Common myeloid progenitor, CD34-positive (primary cell): ENCODE data around the gene CCDC159.
"Not testable (repeated sequence)": the region's sequence is repeated elsewhere in the genome, so short reads cannot be mapped to it uniquely, and the experiment has no call there.

Source experiments
- CTCF ChIA-PET: fragments of 350-600 bp; sonication (Branson Sonifier 250); formaldehyde crosslinking; loops from one replicate; lab custom pipeline; 2021; ENCODE audit warnings: antibody characterized with exemption; lab: Charles Lee
- POLR2A ChIA-PET: fragments of 350-600 bp; sonication (Branson Sonifier 250); formaldehyde crosslinking; loops from one replicate; lab custom pipeline; 2021; ENCODE audit warnings: antibody characterized with exemption; lab: Charles Lee
- DNase-seq, 3 donors: peaks; one replicate each; pipeline versions ENCODE4 v3.0.0 to v3.0.0-alpha.2; 2013
- H3K27ac ChIP-seq, 2 experiments: 1 replicate in 1 of 2; 2 replicates in 1 of 2; pipeline ENCODE4 v1.7.0; 2013; ENCODE audit warnings: inconsistent platforms in 2 of 2, low read length in 2 of 2, mild to moderate bottlenecking in 2 of 2, low read depth in 1 of 2, moderate library complexity in 1 of 2; ENCODE audit not compliant: severe bottlenecking in 2 of 2, insufficient read depth in 1 of 2, poor library complexity in 1 of 2
- H3K27me3 ChIP-seq, 5 experiments: replicated peaks in 2 of 5; 1 replicate in 3 of 5; 2 replicates in 2 of 5; pipeline versions ENCODE4 v1.6.1 to v1.7.0; 2013; ENCODE audit warnings: low read length in 4 of 5, mild to moderate bottlenecking in 2 of 5, moderate library complexity in 2 of 5, inconsistent platforms in 1 of 5; ENCODE audit not compliant: insufficient read depth in 5 of 5, control insufficient read depth in 4 of 5
- H3K36me3 ChIP-seq, 4 experiments: 1 replicate in 2 of 4; 2 replicates in 2 of 4; pipeline versions ENCODE4 v1.6.1 to v1.7.0; 2013; ENCODE audit warnings: low read length in 3 of 4, control low read depth in 1 of 4, mild to moderate bottlenecking in 1 of 4; ENCODE audit not compliant: control insufficient read depth in 4 of 4, insufficient read depth in 4 of 4
- H3K4me1 ChIP-seq, 4 experiments: 1 replicate in 3 of 4; 2 replicates in 1 of 4; pipeline versions ENCODE4 v1.6.1 to v1.7.1; 2013; ENCODE audit warnings: low read length in 3 of 4, mild to moderate bottlenecking in 3 of 4, control low read depth in 1 of 4, inconsistent platforms in 1 of 4, moderate library complexity in 1 of 4; ENCODE audit not compliant: control insufficient read depth in 4 of 4, insufficient read depth in 4 of 4; ENCODE audit errors: control extremely low read depth in 1 of 4
- H3K4me3 ChIP-seq, 7 experiments: 1 replicate in 4 of 7; 2 replicates in 3 of 7; pipeline versions ENCODE4 v1.5.1 to v1.7.0; 2013; ENCODE audit warnings: mild to moderate bottlenecking in 7 of 7, low read length in 6 of 7, moderate library complexity in 6 of 7, inconsistent platforms in 2 of 7, low read depth in 2 of 7, control low read depth in 1 of 7; ENCODE audit not compliant: insufficient read depth in 4 of 7, control insufficient read depth in 1 of 7; ENCODE audit errors: extremely low read depth in 1 of 7
- H3K9me3 ChIP-seq, 5 experiments: 1 replicate in 4 of 5; 2 replicates in 1 of 5; pipeline versions ENCODE4 v1.6.1 to v1.7.1; 2013; ENCODE audit warnings: low read length in 4 of 5, mild to moderate bottlenecking in 2 of 5, inconsistent platforms in 1 of 5, low read depth in 1 of 5, moderate library complexity in 1 of 5; ENCODE audit not compliant: control insufficient read depth in 4 of 5, insufficient read depth in 2 of 5; ENCODE audit errors: control extremely low read depth in 1 of 5
- WGBS: methylation state at CpG from one replicate; pipeline ENCODE4 v1.1.5; 2013; ENCODE audit not compliant: insufficient coverage; 5-methylcytosine and 5-hydroxymethylcytosine counted together

Gene CCDC159

DNA sequence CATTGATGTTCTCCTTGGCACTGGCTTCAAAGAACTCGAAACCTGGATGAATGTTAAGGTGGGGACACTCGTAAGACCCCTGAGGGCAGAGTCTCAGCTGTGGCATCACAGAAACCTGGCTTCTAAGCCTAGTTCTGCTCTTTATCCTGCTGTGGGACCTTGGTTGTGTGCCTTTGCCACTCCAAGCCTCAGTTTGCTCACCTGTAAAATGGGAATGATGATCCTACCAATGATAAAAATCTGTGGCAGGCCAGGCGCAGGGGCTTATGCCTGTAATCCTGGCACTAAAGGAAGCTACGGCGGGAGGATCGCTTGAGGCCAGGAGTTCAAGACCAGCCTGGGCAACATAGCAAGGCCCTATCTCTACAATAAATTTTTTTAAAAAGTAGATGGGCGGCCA, 20.8 kb upstream of the CCDC159 start:
- WGBS, result 93% methylated on average over 5 of the region's 7 CpGs
- peaks cover 26 to 63% (median 61%) of the 10 kb centered on the region in 4 experiments for H3K4me1 ChIP-seq

DNA sequence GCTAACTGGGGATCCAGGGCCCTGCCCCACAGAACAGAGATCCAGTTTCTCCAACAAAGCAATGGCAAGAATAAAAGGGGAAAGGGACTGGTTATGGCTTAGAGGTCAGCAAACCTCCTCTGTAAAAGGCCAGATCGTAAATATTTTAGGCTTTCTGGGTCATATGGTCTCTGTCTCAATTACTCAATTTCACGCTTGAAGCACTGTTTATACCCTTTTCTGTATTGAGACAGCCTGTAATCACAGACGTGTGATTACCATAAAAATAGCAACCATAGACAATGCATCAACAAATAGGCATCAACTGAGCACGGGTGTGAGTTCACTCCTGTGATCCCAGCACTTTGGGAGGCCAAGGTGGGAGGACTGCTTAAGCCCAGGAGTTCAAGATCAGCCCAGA, 16.2 kb upstream of the CCDC159 start:
- POLR2A ChIA-PET, result no interaction called here
- Histone ChIP-seq H3K4me3 (no peak overlapping the region), H3K9me3 (no peaks in the 10 kb centered on the region), H3K27ac (no peak overlapping the region), H3K27me3 (no peaks in the 10 kb centered on the region), H3K36me3 (peaks cover 3 to 77% (median 19%) of the 10 kb centered on the region in 4 experiments), H3K4me1 (peaks cover 2 to 17% (median 15%) of the 10 kb centered on the region in 4 experiments)
- no peak for DNase-seq
- CTCF ChIA-PET, result interaction anchor here (1.6 kb wide), 1 partner anchor 33 kb away, joined by 5 read pairs; no protein-coding TSS in a partner anchor
- 91% methylated on average over 4 of the region's 4 CpGs for WGBS

More for the DNA sequence above, 20.8 kb upstream of the CCDC159 start:
- no peaks in the 10 kb centered on the region for H3K9me3 ChIP-seq
- H3K27me3 ChIP-seq, result no peaks in the 10 kb centered on the region
- ChIA-PET POLR2A (interaction anchor here (1.6 kb wide), 1 partner anchor 30 kb away, joined by 5 read pairs; the partner anchor contains the start of gene TSPAN16), CTCF (interaction anchor here (1.2 to 1.7 kb wide), 7 partner anchors 8 to 83 kb away, joined by 3 to 7 read pairs (median 4); partner anchors contain the start of gene SWSAP1)
- H3K27ac ChIP-seq, result peak overlapping the region; percentile 42 to 49
- peaks cover 3 to 46% (median 11%) of the 10 kb centered on the region in 4 experiments for H3K36me3 ChIP-seq
- no peak overlapping the region for H3K4me3 ChIP-seq
- DNase-seq, result no peak

DNA sequence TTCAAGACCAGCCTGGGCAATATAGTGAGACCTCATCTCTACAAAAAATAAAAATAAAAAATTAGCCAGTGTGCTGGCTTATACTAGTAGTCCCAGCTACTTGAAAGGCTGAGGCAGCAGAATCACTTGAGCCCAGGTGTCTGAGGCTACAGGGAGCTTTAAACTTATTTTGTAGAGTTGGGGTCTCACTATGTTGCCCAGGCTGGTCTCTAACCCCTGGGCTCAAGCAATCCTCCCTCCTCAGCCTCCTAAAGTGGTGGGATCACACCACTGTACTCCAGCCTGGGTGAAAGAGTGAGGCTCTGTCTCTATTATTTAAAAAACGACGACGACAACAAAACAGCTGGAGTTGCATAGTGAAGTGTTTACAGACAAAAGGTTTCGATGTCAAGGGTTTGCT, 14.8 kb upstream of the CCDC159 start:
- H3K27ac ChIP-seq, result no peak overlapping the region

GRCh38 chr19:11332822-11333221, 13.5 kb upstream of the CCDC159 start:
- DNase-seq, result no peak
- H3K4me3 ChIP-seq, result no peak overlapping the region
- 100% methylated on average over 2 of the region's 5 CpGs for WGBS
- no peaks in the 10 kb centered on the region for H3K9me3 ChIP-seq
- H3K27me3 ChIP-seq, result no peaks in the 10 kb centered on the region
- ChIA-PET CTCF (interaction anchor here (1.8 to 3.2 kb wide), 2 partner anchors 8 to 11 kb away, joined by 5 to 12 read pairs; no protein-coding TSS in a partner anchor), POLR2A (interaction anchor here (0.8 to 0.9 kb wide), 2 partner anchors 10 to 13 kb away, joined by 4 to 5 read pairs; partner anchors contain the start of genes CCDC159 and TMEM205)
- H3K27ac ChIP-seq, result no peak overlapping the region
- H3K36me3 ChIP-seq, result peaks cover 0 to 71% (median 21%) of the 10 kb centered on the region in 4 experiments
- peaks cover 5 to 11% (median 11%) of the 10 kb centered on the region in 4 experiments for H3K4me1 ChIP-seq

More for the DNA sequence above, 14.8 kb upstream of the CCDC159 start:
- Histone ChIP-seq H3K27me3 (no peaks in the 10 kb centered on the region), H3K4me3 (no peak overlapping the region), H3K36me3 (peaks cover 0 to 82% (median 26%) of the 10 kb centered on the region in 4 experiments), H3K4me1 (peaks cover 0 to 6% (median 4%) of the 10 kb centered on the region in 4 experiments), H3K9me3 (no peaks in the 10 kb centered on the region)
- WGBS, result 100% methylated on average over 4 of the region's 4 CpGs
- no peak for DNase-seq
- ChIA-PET CTCF (interaction anchor here (1.1 to 3.2 kb wide), 4 partner anchors 10 to 49 kb away, joined by 3 to 12 read pairs (median 5); partner anchors contain the start of genes CCDC159 and TMEM205), POLR2A (no interaction called here)

DNA sequence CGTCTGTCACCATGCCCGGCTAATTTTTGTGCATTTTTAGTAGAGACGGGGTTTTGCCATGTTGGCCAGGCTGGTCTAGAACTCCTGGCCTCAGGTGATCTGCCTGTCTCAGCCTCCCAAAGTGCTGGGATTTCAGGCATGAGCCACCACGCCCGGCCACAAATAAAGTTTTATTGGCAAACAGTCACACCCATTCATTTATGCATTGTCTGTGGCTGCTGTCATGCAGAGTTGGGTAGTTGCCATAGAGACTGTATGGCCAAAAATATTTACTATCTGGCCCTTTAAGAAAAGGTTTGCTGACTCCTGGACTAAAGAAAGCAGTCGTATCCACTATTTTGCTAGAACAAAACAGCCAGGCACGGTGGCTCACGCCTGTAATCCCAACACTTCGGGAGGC, 12.5 kb upstream of the CCDC159 start:
- H3K27me3 ChIP-seq, H3K9me3 ChIP-seq, H3K27ac ChIP-seq, H3K4me3 ChIP-seq: not testable (repeated sequence)
- H3K4me1 ChIP-seq, result peaks cover 7 to 21% (median 21%) of the 10 kb centered on the region in 4 experiments
- DNase-seq, result peak in 1 of 3 donors; percentile 55
- peaks cover 0 to 61% (median 21%) of the 10 kb centered on the region in 4 experiments for H3K36me3 ChIP-seq
- 98% methylated on average over 7 of the region's 9 CpGs for WGBS
- ChIA-PET CTCF (interaction anchor here (1.8 to 3.2 kb wide), 2 partner anchors 9 to 12 kb away, joined by 5 to 12 read pairs; no protein-coding TSS in a partner anchor), POLR2A (interaction anchor here (0.7 kb wide), 1 partner anchor 1219 kb away, joined by 3 read pairs; no protein-coding TSS in a partner anchor)

GRCh38 chr19:11335449-11336146, 10.7 kb upstream of the CCDC159 start:
- POLR2A ChIA-PET, result no interaction called here
- peaks cover 0 to 49% (median 18%) of the 10 kb centered on the region in 4 experiments for H3K36me3 ChIP-seq
- no peak overlapping the region for H3K4me3 ChIP-seq
- no peaks in the 10 kb centered on the region for H3K9me3 ChIP-seq
- DNase-seq, result no peak
- no peaks in the 10 kb centered on the region for H3K27me3 ChIP-seq
- peaks cover 7 to 35% (median 31%) of the 10 kb centered on the region in 4 experiments for H3K4me1 ChIP-seq
- CTCF ChIA-PET, result interaction anchor here (0.8 to 3.8 kb wide), 7 partner anchors 8 to 42 kb away, joined by 3 to 18 read pairs (median 3); no protein-coding TSS in a partner anchor
- H3K27ac ChIP-seq, result no peak overlapping the region
- WGBS, result 96% methylated on average over 16 of the region's 17 CpGs
